BJ (cell line): ENCODE results near the gene CRADD. TPM values are rescaled to one million over a fixed set of nuclear protein-coding genes. Genes with fewer than 3 reads are reported as not detected.

Source experiments
- CTCF ChIA-PET: fragments of 350-600 bp; formaldehyde crosslinking; extraction: SDS; loops from one replicate; lab custom pipeline; 2021; ENCODE audit warnings: antibody characterized with exemption, inconsistent platforms; lab: Yijun Ruan, JAX
- POLR2A ChIA-PET: fragments of 300-600 bp; sonication (Branson Sonifier 250); formaldehyde crosslinking; extraction: SDS; loops from one replicate; lab custom pipeline; 2021; ENCODE audit warnings: antibody characterized with exemption; lab: Charles Lee
- DNase-seq: peaks from one replicate; pipeline ENCODE4 v3.0.0-alpha.2; 2011; ENCODE audit warnings: low read depth
- H3K27me3 ChIP-seq: 2 replicates; pipeline ENCODE4 v1.6.0; 2011; ENCODE audit warnings: low read length; ENCODE audit not compliant: control insufficient read depth, insufficient read depth
- H3K36me3 ChIP-seq: 2 replicates; pipeline ENCODE4 v1.5.1; 2011; ENCODE audit warnings: low read length; ENCODE audit not compliant: control insufficient read depth, insufficient read depth
- H3K4me3 ChIP-seq: 2 replicates; pipeline ENCODE4 v1.5.1; 2011; ENCODE audit warnings: low read depth, mild to moderate bottlenecking, control low read depth, low read length
- polyA plus RNA-seq: library from polyadenylated mRNA; depleted of rRNA; stranded (reverse); fragments of >200 nt; gene quantifications from 2 replicates; pipeline ENCODE4 v1.2.3, GENCODE V29; 2011
- TF ChIP-seq, protein P1 (sequence below): IDR thresholded peaks from 2 replicates; pipeline ENCODE4 v1.5.1; 2011; ENCODE audit warnings: low read depth, mild to moderate bottlenecking, control low read depth, inconsistent platforms, low read length, moderate library complexity; ENCODE audit not compliant: insufficient read depth

The CRADD gene
- polyA plus RNA-seq, 1 experiment: 16.6 TPM

DNA sequence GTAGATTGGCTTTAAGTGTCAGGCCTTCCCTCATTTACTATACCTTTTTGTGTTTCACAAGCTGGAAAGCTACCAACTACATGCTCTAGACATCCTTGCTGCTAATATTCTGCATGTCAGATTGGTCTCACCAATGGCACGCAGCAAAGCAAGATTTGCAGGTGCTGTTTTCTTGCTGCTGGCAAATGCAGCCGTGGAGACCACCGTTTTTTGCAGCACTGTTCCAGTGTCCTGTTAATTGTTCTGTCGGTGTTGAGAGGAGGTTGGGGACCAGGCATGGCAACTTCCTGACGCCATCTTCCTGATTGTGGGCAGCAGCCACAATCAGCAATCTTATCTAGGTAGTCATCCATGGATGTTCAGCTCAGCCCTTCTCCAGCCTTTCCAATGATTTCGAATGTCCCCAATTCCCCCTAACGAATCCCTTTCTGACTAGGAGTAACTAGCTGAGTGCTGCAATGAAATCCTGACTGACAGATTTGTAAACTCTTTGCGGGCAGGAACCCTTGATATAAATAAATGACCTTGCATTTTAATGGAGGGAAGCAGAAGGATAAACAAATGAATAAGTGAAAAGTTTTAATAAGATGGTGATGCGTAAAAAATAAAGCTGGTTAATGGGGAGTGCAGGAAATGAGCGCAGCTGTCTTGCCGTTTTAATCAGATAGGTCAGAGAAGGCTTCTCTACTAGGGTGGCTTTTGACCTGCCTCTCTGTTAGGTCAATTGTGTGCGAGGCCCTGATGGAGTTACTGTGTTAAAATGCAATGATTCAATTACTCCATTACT is 574 bp upstream of the CRADD start:
- TF ChIP-seq, protein P1, sequence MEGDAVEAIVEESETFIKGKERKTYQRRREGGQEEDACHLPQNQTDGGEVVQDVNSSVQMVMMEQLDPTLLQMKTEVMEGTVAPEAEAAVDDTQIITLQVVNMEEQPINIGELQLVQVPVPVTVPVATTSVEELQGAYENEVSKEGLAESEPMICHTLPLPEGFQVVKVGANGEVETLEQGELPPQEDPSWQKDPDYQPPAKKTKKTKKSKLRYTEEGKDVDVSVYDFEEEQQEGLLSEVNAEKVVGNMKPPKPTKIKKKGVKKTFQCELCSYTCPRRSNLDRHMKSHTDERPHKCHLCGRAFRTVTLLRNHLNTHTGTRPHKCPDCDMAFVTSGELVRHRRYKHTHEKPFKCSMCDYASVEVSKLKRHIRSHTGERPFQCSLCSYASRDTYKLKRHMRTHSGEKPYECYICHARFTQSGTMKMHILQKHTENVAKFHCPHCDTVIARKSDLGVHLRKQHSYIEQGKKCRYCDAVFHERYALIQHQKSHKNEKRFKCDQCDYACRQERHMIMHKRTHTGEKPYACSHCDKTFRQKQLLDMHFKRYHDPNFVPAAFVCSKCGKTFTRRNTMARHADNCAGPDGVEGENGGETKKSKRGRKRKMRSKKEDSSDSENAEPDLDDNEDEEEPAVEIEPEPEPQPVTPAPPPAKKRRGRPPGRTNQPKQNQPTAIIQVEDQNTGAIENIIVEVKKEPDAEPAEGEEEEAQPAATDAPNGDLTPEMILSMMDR: no peak
- ChIA-PET CTCF (interaction anchor here (0.5 kb wide), 1 partner anchor 174 kb away, joined by 3 read pairs; no protein-coding TSS in a partner anchor), POLR2A (no interaction called here)
- Histone ChIP-seq H3K27me3 (no peaks in the 10 kb centered on the region), H3K36me3 (no peaks in the 10 kb centered on the region), H3K4me3 (peak overlapping the region; percentile 55)
- DNase-seq: no peak

DNA sequence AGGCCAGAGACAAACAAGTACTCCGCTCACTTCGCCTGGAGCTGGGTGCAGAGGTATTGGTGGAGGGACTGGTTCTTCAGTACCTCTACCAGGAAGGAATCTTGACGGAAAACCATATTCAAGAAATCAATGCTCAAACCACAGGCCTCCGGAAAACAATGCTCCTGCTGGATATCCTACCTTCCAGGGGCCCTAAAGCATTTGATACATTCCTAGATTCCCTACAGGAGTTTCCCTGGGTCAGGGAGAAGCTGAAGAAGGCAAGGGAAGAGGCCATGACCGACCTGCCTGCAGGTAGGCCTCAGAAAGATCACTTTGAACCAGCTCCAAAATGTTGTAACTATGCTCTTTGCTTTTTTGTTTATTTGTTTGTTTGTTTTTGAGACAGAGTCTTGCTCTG is 1.6 kb downstream of the CRADD start:
- TF ChIP-seq, protein P1: no peak
- Histone ChIP-seq H3K27me3 (no peaks in the 10 kb centered on the region), H3K4me3 (no peak overlapping the region), H3K36me3 (no peaks in the 10 kb centered on the region)
- ChIA-PET CTCF (interaction anchor here (1.8 kb wide), 1 partner anchor 109 kb away, joined by 4 read pairs; no protein-coding TSS in a partner anchor), POLR2A (interaction anchor here (0.7 kb wide), 1 partner anchor 63 kb away, joined by 5 read pairs; no protein-coding TSS in a partner anchor)
- no peak for DNase-seq

DNA sequence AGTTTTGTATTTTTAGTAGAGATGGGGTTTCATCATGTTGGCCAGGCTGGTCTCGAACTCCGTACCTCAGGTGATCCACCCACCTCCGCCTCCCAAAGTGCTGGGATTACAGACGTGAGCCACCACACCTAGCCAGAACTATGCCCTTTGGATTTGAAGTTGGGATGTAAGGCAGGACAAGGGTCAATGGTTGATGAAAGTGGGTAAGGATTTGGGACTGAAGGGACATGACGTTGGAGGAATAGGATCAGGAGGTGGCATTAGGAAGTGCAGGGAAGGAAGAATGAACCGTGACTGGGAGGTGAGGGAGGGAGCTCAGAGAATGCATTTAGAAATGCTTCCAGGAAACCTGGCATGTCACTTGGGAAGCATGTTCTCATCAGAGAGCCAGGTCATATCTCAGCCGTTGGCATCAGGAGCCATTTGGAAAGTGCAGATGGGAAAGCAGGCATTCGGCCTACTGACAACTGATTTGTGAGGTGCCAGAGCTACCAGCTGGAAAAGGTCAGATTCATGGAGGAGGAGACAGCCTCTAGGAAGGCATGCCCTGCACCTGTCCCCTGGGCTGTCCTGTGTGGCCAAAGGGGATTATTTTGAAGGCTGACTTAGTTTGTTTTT is 2.2 kb downstream of the CRADD start:
- DNase-seq: no peak
- POLR2A ChIA-PET: no interaction called here
- Histone ChIP-seq H3K27me3 (no peaks in the 10 kb centered on the region), H3K4me3 (no peak overlapping the region), H3K36me3 (no peaks in the 10 kb centered on the region)
- CTCF ChIA-PET: interaction anchor here (0.7 to 1.8 kb wide), 2 partner anchors 110 to 450 kb away, joined by 3 to 4 read pairs; no protein-coding TSS in a partner anchor
- TF ChIP-seq, protein P1: no peak

DNA sequence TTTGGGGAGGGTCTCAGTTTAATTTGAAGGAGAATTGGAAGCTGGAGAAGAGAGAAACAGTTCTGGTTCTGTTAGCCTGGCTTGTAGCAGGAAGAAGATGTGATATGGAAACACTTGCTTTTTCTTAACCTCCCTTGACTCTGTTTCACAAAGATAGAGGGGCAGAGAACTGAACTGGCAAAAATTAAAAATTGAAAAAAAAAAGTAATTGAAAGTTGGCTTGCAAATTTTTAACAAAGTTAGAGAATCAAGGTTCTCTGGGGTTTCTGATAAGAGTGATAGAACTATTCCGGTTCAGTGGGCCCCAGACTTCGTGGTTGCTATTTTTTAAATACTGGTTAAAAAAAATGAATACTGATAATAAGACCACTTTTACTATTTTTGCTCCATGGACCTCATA is 2.8 kb downstream of the CRADD start:
- CTCF ChIA-PET: interaction anchor here (0.7 to 1.8 kb wide), 2 partner anchors 111 to 449 kb away, joined by 3 to 4 read pairs; no protein-coding TSS in a partner anchor
- TF ChIP-seq, protein P1: no peak
- POLR2A ChIA-PET: no interaction called here
- DNase-seq: no peak
- Histone ChIP-seq H3K4me3 (no peak overlapping the region), H3K36me3 (no peaks in the 10 kb centered on the region), H3K27me3 (no peaks in the 10 kb centered on the region)

DNA sequence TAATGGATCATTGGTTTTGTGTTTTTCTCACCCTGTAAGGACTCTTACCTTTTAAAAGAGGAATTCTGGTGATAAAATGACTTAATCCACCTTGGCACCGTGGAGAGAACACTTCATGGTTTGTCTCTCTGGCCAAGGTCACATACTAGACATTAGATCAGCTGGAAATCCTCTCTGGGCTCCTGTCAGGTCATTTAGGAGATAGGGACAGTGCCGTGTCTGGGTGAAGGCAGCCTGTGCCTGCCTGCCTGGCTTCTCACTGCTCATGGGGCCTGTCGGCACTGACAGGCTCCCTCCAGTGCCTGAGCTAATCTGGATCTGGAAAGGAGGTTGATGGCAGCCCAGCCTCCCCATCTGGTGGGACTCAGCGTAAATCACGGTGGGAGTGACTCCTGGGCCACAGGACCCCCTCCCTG is 5.7 kb downstream of the CRADD start:
- no peak for DNase-seq
- H3K27me3 ChIP-seq: no peaks in the 10 kb centered on the region
- no peak overlapping the region for H3K4me3 ChIP-seq
- TF ChIP-seq, protein P1: no peak
- ChIA-PET CTCF (interaction anchor here (0.7 to 1.2 kb wide), 3 partner anchors 9 to 419 kb away, joined by 3 read pairs; no protein-coding TSS in a partner anchor), POLR2A (interaction anchor here (0.6 kb wide), 1 partner anchor 357 kb away, joined by 6 read pairs; no protein-coding TSS in a partner anchor)
- H3K36me3 ChIP-seq: no peaks in the 10 kb centered on the region
